ENCODE data around the gene IQGAP2. TPM values are rescaled to one million over a fixed set of nuclear protein-coding genes. Genes with fewer than 3 reads are reported as not detected.
"Not testable (repeated sequence)": the region's sequence is repeated elsewhere in the genome, so short reads cannot be mapped to it uniquely, and the experiment has no call there.

The IQGAP2 gene
- total RNA-seq, 2 experiments from 2014 or later, result 37.7 to 39.1 TPM

GRCh38 chr5:76425928-76426804 lies 23.1 kb downstream of the IQGAP2 start:
- Mint-ChIP-seq H3K36me3 (ENCODE audit: low read depth) (peaks cover 6% of the 10 kb centered on the region), H3K27ac (no peak overlapping the region), H3K4me1 (ENCODE audit: low read depth) (peaks cover 33% of the 10 kb centered on the region), H3K9me3 (peaks cover 1% of the 10 kb centered on the region), H3K27me3 (no peaks in the 10 kb centered on the region), H3K4me3 (no peak overlapping the region)
- DNase-seq, result no peak
- no peak for TF ChIP-seq CTCF (IDR thresholded peaks at IDR 0.05)
- CTCF ChIA-PET, result interaction anchor here (0.8 kb wide), 1 partner anchor 10 kb away, joined by 3 read pairs; no protein-coding TSS in a partner anchor
- ATAC-seq, result no peak
- intact Hi-C loops (cut with micrococcal nuclease), result no loop called here
- POLR2A ChIA-PET, result no interaction called here

GRCh38 chr5:76427206-76428140 lies 24.4 kb downstream of the IQGAP2 start:
- ATAC-seq (no peak), DNase-seq (no peak)
- H3K4me1 Mint-ChIP-seq (ENCODE audit: low read depth), result peaks cover 35% of the 10 kb centered on the region
- H3K27ac Mint-ChIP-seq, result no peak overlapping the region
- no peak for TF ChIP-seq CTCF (IDR thresholded peaks at IDR 0.05)
- ChIA-PET CTCF (interaction anchor here (1.1 kb wide), 1 partner anchor 11 kb away, joined by 3 read pairs; no protein-coding TSS in a partner anchor), POLR2A (interaction anchor here (1.1 kb wide), 1 partner anchor 24 kb away, joined by 4 read pairs; the partner anchor contains the start of gene IQGAP2)
- intact Hi-C loops (cut with micrococcal nuclease), result no loop called here
- H3K36me3 Mint-ChIP-seq (ENCODE audit: low read depth), result peaks cover 6% of the 10 kb centered on the region
- H3K4me3 Mint-ChIP-seq, result no peak overlapping the region
- peaks cover 1% of the 10 kb centered on the region for H3K9me3 Mint-ChIP-seq
- no peaks in the 10 kb centered on the region for H3K27me3 Mint-ChIP-seq

GRCh38 chr5:76428550-76428949 lies 25.5 kb downstream of the IQGAP2 start:
- H3K4me1 Mint-ChIP-seq (ENCODE audit: low read depth), result peaks cover 43% of the 10 kb centered on the region
- H3K27ac Mint-ChIP-seq; H3K4me3 Mint-ChIP-seq; DNase-seq; POLR2A ChIA-PET; H3K27me3 Mint-ChIP-seq; H3K9me3 Mint-ChIP-seq; ATAC-seq; intact Hi-C loops (cut with micrococcal nuclease); H3K36me3 Mint-ChIP-seq (ENCODE audit: low read depth): not testable (repeated sequence)
- CTCF ChIA-PET, result interaction anchor here (1.1 kb wide), 1 partner anchor 12 kb away, joined by 3 read pairs; no protein-coding TSS in a partner anchor

GRCh38 chr5:76433261-76433660 lies 30.2 kb downstream of the IQGAP2 start:
- DNase-seq (no peak), ATAC-seq (no peak)
- ChIA-PET POLR2A (no interaction called here), CTCF (no interaction called here)
- Mint-ChIP-seq H3K4me1 (ENCODE audit: low read depth) (peaks cover 17% of the 10 kb centered on the region), H3K27ac (no peak overlapping the region), H3K9me3 (peaks cover 13% of the 10 kb centered on the region), H3K27me3 (no peaks in the 10 kb centered on the region), H3K36me3 (ENCODE audit: low read depth) (peaks cover 10% of the 10 kb centered on the region), H3K4me3 (no peak overlapping the region)
- intact Hi-C loops (cut with micrococcal nuclease), result no loop called here
- TF ChIP-seq CTCF (IDR thresholded peaks at IDR 0.05), result no peak

- ATAC-seq; H3K27ac Mint-ChIP-seq; DNase-seq; intact Hi-C loops (cut with micrococcal nuclease); H3K4me3 Mint-ChIP-seq; H3K27me3 Mint-ChIP-seq: not testable (repeated sequence)
- Mint-ChIP-seq H3K9me3 (peaks cover 16% of the 10 kb centered on the region), H3K4me1 (ENCODE audit: low read depth) (peaks cover 15% of the 10 kb centered on the region), H3K36me3 (ENCODE audit: low read depth) (peaks cover 17% of the 10 kb centered on the region)
- POLR2A ChIA-PET, result interaction anchor here (0.6 kb wide), 1 partner anchor 16 kb away, joined by 3 read pairs; no protein-coding TSS in a partner anchor
- CTCF ChIA-PET, result interaction anchor here (1.1 to 2.0 kb wide), 3 partner anchors 12 to 107 kb away, joined by 3 to 5 read pairs (median 3); no protein-coding TSS in a partner anchor
These were observed 34.4 kb downstream of the IQGAP2 start for GRCh38 chr5:76437507-76437906.
